A549 (cell line): ENCODE results near the gene NADSYN1.

Experiments used
- CEBPB ChIP-seq, 2 experiments: fragments of >200 bp in 1 of 2; sonication (Bioruptor Twin) in 1 of 2; formaldehyde crosslinking in 1 of 2; IDR thresholded peaks; 2 replicates each; pipeline ENCODE4 v1.6.1; 2012 to 2016
- CTCF ChIP-seq: fragments of >200 bp; sonication (Bioruptor Twin); formaldehyde crosslinking; IDR thresholded peaks from 3 replicates; pipeline ENCODE4 v1.5.1; 2016
- KDM5A ChIP-seq: fragments of 200-600 bp; sonication (generic); IDR thresholded peaks from 2 replicates; pipeline ENCODE4 v1.6.1; 2016; ENCODE audit warnings: antibody characterized with exemption, mild to moderate bottlenecking
- REST ChIP-seq: fragments of 200-600 bp; sonication (generic); IDR thresholded peaks from 2 replicates; pipeline ENCODE4 v1.6.1; 2016; ENCODE audit warnings: antibody characterized with exemption, mild to moderate bottlenecking, moderate library complexity
- ZC3H11A ChIP-seq: fragments of 450-650 bp; IDR thresholded peaks from 2 replicates; pipeline ENCODE4 v1.6.1; 2014; ENCODE audit warnings: antibody characterized with exemption, mild to moderate bottlenecking
- ZFP36 ChIP-seq: fragments of 450-650 bp; IDR thresholded peaks from 2 replicates; pipeline ENCODE4 v1.6.1; 2014; ENCODE audit warnings: borderline replicate concordance; ENCODE audit not compliant: partially characterized antibody

- TF ChIP-seq CTCF (no peak), KDM5A (no peak), CEBPB (IDR thresholded peaks at IDR 0.05) (no peak), ZC3H11A (no peak), REST (no peak), ZFP36 (no peak)
Measured at GRCh38 chr11:71452199-71453036, 585 bp upstream of the NADSYN1 start.
